Stomach (tissue), 4 donors: ENCODE measurements around the gene BTBD9.

ENCODE experiments used
- CTCF ChIP-seq, 7 experiments: fragments of 450-650 bp in 4 of 7; fragments of 200-600 bp in 3 of 7; sonication (generic) in 3 of 7; IDR thresholded peaks; one replicate each; pipeline ENCODE4 v1.5.1; 2016 to 2019; ENCODE audit warnings: antibody characterized with exemption in 7 of 7, control low read depth in 2 of 7, mild to moderate bottlenecking in 1 of 7
- EP300 ChIP-seq: sonication (generic); formaldehyde crosslinking; IDR thresholded peaks from one replicate; pipeline ENCODE4 v1.6.1; 2017; ENCODE audit warnings: antibody characterized with exemption
- POLR2A ChIP-seq, 4 donors: fragments of 450-650 bp; IDR thresholded peaks; one replicate each; pipeline ENCODE4 v1.6.1; 2016; ENCODE audit warnings: antibody characterized with exemption in 4 of 4, control low read depth in 2 of 4, mild to moderate bottlenecking in 1 of 4, moderate library complexity in 1 of 4
- POLR2AphosphoS5 ChIP-seq, 3 donors: sonication (generic); formaldehyde crosslinking; IDR thresholded peaks; one replicate each; pipeline ENCODE4 v1.6.1; 2016; ENCODE audit warnings: antibody characterized with exemption in 3 of 3

DNA sequence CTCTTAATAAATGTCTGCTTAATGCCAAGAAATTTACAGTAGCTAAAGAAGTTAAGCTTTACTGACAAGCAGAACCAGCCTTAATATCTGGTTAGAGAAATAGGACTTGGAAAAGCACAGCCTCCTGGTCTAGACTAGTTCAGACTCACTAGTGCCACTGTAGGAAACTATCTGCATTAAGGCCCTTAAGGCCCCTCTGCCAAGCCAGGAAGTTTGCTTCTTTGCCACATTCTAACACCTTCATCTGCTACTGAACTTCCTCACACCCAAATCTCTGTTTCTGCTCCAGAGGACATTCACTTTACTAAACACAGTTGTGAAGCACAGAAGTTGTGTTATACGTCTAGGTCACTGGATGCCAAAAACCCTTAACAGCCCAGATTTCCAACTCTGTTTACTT is 302.8 kb downstream of the BTBD9 start:
- TF ChIP-seq POLR2A (IDR thresholded peaks at IDR 0.05), result no peak
- no peak for TF ChIP-seq CTCF (IDR thresholded peaks at IDR 0.05)
- TF ChIP-seq POLR2AphosphoS5 (IDR thresholded peaks at IDR 0.05), result no peak
- no peak for TF ChIP-seq EP300
